Activated CD8-positive, alpha-beta T cell treated with anti-CD3 and anti-CD28 coated beads for 36 hours (primary cell): Measurements from ENCODE around the gene ZNF516. TPM values are rescaled to one million over a fixed set of nuclear protein-coding genes. Genes with fewer than 3 reads are reported as not detected.
"Not testable (repeated sequence)": the region's sequence is repeated elsewhere in the genome, so short reads cannot be mapped to it uniquely, and the experiment has no call there.

Experiments used
- ATAC-seq: fragments of 200-7000 bp; cut with Tn5 transposase; one replicate; pipeline ENCODE4 v1.10.0; 2021; ENCODE audit warnings: mild to moderate bottlenecking, moderate library complexity
- CTCF ChIA-PET: fragments of 350-600 bp; sonication (Branson Sonifier 250); formaldehyde crosslinking; loops from one replicate; lab custom pipeline; 2021; ENCODE audit warnings: antibody characterized with exemption; lab: Charles Lee
- POLR2A ChIA-PET: fragments of 350-600 bp; sonication (Branson Sonifier 250); formaldehyde crosslinking; loops from one replicate; lab custom pipeline; 2021; ENCODE audit warnings: antibody characterized with exemption; lab: Charles Lee
- DNase-seq: peaks from one replicate; pipeline ENCODE4 v3.0.0-alpha.2; 2020
- H3K27ac Mint-ChIP-seq: one replicate; pipeline ENCODE4 v1.8.0; 2021; ENCODE audit warnings: mild to moderate bottlenecking, mixed read lengths
- H3K27me3 Mint-ChIP-seq: one replicate; pipeline ENCODE4 v1.8.0; 2021; ENCODE audit warnings: mixed read lengths
- H3K36me3 Mint-ChIP-seq: one replicate; pipeline ENCODE4 v1.8.0; 2021; ENCODE audit warnings: low read depth, mixed read lengths
- H3K4me1 Mint-ChIP-seq: one replicate; pipeline ENCODE4 v1.8.0; 2021; ENCODE audit warnings: low read depth, mixed read lengths
- H3K4me3 Mint-ChIP-seq: one replicate; pipeline ENCODE4 v1.8.0; 2021; ENCODE audit warnings: mild to moderate bottlenecking, moderate library complexity, mixed read lengths
- H3K9me3 Mint-ChIP-seq: one replicate; pipeline ENCODE4 v1.8.0; 2021; ENCODE audit warnings: mixed read lengths
- intact Hi-C: fragments of 100-400 bp; cut with micrococcal nuclease; formaldehyde crosslinking; loops from one replicate; pipeline ENCODE4 v1.10.0; 2022
- total RNA-seq, 2 experiments: library from RNA; stranded (reverse); gene quantifications; one replicate each; pipeline ENCODE4 v1.2.3, GENCODE V29; 2021
- TF ChIP-seq, protein P1 (sequence below): fragments of 200-600 bp; IDR thresholded peaks from one replicate; pipeline ENCODE4 v1.8.0; 2022; ENCODE audit warnings: antibody characterized with exemption, mild to moderate bottlenecking

Gene ZNF516, protein sequence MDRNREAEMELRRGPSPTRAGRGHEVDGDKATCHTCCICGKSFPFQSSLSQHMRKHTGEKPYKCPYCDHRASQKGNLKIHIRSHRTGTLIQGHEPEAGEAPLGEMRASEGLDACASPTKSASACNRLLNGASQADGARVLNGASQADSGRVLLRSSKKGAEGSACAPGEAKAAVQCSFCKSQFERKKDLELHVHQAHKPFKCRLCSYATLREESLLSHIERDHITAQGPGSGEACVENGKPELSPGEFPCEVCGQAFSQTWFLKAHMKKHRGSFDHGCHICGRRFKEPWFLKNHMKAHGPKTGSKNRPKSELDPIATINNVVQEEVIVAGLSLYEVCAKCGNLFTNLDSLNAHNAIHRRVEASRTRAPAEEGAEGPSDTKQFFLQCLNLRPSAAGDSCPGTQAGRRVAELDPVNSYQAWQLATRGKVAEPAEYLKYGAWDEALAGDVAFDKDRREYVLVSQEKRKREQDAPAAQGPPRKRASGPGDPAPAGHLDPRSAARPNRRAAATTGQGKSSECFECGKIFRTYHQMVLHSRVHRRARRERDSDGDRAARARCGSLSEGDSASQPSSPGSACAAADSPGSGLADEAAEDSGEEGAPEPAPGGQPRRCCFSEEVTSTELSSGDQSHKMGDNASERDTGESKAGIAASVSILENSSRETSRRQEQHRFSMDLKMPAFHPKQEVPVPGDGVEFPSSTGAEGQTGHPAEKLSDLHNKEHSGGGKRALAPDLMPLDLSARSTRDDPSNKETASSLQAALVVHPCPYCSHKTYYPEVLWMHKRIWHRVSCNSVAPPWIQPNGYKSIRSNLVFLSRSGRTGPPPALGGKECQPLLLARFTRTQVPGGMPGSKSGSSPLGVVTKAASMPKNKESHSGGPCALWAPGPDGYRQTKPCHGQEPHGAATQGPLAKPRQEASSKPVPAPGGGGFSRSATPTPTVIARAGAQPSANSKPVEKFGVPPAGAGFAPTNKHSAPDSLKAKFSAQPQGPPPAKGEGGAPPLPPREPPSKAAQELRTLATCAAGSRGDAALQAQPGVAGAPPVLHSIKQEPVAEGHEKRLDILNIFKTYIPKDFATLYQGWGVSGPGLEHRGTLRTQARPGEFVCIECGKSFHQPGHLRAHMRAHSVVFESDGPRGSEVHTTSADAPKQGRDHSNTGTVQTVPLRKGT
- 10 to 100 TPM in 1 of 2 experiments, 1 to 10 TPM in 1; 7.0 to 10.5 TPM for total RNA-seq

DNA sequence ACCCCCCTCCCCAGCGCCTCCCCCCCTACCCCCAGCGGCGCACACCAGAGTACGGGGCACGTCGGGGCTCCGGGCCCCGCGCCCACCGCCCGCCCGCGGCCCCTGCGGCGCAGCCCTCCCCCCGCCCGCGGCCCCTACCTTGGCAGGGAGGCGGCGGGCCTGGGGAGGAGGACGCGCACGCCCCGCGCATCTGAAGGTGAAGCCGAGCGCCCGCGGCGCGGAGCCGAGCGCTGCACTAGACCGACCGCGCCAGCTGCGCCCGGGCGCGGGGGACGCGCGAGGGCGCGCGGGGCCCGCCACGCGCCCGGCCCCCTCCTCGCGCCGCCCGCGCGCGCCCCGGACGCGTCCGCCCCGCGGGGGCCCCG, at the start of gene ZNF516:
TSS of gene ZNF516 (minus strand) at position 237 of the 365 bp plus-strand sequence. CDS start 52,188 bp downstream, outside the sequence.
- DNase-seq (peak; percentile 33), ATAC-seq (peak; percentile 7)
- H3K27me3 Mint-ChIP-seq: peaks cover 44% of the 10 kb centered on the region
- TF ChIP-seq, protein P1, sequence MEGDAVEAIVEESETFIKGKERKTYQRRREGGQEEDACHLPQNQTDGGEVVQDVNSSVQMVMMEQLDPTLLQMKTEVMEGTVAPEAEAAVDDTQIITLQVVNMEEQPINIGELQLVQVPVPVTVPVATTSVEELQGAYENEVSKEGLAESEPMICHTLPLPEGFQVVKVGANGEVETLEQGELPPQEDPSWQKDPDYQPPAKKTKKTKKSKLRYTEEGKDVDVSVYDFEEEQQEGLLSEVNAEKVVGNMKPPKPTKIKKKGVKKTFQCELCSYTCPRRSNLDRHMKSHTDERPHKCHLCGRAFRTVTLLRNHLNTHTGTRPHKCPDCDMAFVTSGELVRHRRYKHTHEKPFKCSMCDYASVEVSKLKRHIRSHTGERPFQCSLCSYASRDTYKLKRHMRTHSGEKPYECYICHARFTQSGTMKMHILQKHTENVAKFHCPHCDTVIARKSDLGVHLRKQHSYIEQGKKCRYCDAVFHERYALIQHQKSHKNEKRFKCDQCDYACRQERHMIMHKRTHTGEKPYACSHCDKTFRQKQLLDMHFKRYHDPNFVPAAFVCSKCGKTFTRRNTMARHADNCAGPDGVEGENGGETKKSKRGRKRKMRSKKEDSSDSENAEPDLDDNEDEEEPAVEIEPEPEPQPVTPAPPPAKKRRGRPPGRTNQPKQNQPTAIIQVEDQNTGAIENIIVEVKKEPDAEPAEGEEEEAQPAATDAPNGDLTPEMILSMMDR: no peak
- intact Hi-C loops: no loop called here
- H3K4me1 Mint-ChIP-seq: peaks cover 22% of the 10 kb centered on the region
- peak within 1 kb of the TSS; percentile 90 for H3K4me3 Mint-ChIP-seq
- CTCF ChIA-PET: interaction anchor here (1.7 kb wide), 1 partner anchor 96 kb away, joined by 4 read pairs; no protein-coding TSS in a partner anchor
- H3K36me3 Mint-ChIP-seq: peaks cover 3% of the 10 kb centered on the region
- no peaks in the 10 kb centered on the region for H3K9me3 Mint-ChIP-seq
- peak within 1 kb of the TSS; percentile 25 for H3K27ac Mint-ChIP-seq
- POLR2A ChIA-PET: no interaction called here

DNA sequence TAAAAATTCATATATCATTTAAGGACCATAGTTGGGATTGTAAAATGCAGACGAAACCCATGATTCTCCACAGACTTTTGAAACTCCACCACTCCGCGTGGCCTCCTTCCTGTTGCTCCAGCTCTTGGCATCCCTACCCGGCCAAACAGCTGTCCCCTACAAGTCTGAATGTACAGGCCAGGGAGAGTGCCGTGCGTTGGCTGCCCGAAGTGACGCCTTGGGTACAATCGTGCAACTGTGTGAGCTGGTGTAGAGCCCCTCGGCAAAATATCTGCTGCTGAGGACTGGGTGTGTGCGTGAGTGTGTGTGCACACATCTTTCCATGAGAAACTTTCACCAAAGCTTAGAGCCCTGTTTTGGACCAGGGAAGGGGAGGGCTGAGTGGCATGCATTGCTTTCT, 43.8 kb upstream of the ZNF516 start:
- CTCF ChIA-PET: no interaction called here
- Mint-ChIP-seq H3K36me3 (no peaks in the 10 kb centered on the region), H3K4me1 (no peaks in the 10 kb centered on the region), H3K27me3 (peaks cover 10% of the 10 kb centered on the region), H3K4me3 (no peak overlapping the region), H3K27ac (no peak overlapping the region), H3K9me3 (no peaks in the 10 kb centered on the region)
- ATAC-seq (no peak), DNase-seq (no peak)
- TF ChIP-seq, protein P1: no peak
- intact Hi-C loops: no loop called here
- POLR2A ChIA-PET: no interaction called here

DNA sequence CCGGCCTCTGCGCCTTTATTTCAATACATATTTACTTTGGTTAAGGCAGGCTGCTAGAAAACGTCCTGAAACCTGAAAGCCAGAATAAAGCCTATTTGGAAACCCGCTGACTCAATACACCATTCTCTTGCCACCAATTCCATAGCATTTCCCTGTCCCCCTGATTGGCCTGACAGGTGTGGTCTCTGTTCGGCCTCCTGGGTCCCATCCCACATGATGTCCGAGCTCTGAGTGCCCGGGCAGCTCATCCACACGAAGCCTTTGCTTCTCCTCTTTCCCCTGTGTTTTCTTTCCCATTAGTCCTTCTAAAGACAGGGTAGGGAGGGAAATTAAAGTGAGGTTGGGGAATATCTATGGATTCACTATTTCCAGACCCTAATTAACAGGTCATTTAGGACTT, 42.6 kb upstream of the ZNF516 start:
- H3K4me1 Mint-ChIP-seq: no peaks in the 10 kb centered on the region
- ChIA-PET CTCF (no interaction called here), POLR2A (no interaction called here)
- ATAC-seq (no peak), DNase-seq (no peak)
- no peaks in the 10 kb centered on the region for H3K36me3 Mint-ChIP-seq
- H3K27me3 Mint-ChIP-seq: peaks cover 8% of the 10 kb centered on the region
- no peak overlapping the region for H3K27ac Mint-ChIP-seq
- TF ChIP-seq, protein P1: no peak
- H3K9me3 Mint-ChIP-seq: no peaks in the 10 kb centered on the region
- H3K4me3 Mint-ChIP-seq: no peak overlapping the region
- intact Hi-C loops: no loop called here

DNA sequence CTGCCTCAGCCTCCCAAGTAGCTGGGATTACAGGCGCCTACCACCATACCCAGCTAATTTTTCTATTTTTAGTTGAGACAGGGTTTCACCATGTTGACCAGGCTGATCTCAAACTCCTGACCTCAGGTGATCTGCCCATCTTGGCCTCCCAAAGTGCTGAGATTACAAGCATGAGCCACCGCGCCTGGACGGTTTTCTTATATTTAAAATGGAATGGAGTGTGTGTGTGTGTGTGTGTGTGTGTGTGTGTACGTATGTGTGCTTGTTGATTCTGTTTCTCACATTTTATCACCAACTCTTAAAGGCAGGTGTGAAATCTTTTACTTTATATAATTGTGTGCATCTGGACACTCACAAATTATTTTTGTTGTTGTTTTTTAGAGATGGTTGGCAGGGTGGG, 41.6 kb upstream of the ZNF516 start:
- ATAC-seq, H3K27ac Mint-ChIP-seq, H3K27me3 Mint-ChIP-seq, H3K36me3 Mint-ChIP-seq, DNase-seq, H3K9me3 Mint-ChIP-seq, CTCF ChIA-PET, intact Hi-C loops, H3K4me3 Mint-ChIP-seq, H3K4me1 Mint-ChIP-seq, POLR2A ChIA-PET: not testable (repeated sequence)

DNA sequence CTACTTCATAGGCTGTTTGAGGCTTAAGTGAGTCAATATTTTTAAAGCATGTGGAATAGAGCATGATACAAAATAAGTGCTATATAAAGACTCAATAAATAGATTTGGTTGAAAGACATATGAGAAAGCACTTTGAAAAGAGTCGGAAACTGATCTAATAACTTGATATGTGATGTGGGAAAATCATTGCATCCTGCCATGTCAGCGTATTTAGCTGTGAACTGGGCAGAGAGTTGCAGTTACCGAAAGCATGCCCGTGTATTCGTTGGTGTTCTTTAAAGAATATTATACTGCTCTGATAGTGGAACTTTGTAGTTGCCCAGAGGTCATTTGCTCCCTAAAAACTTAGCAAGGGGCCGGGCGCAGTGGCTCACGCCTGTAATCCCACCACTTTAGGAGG, 37.8 kb upstream of the ZNF516 start:
- peaks cover 8% of the 10 kb centered on the region for H3K4me1 Mint-ChIP-seq
- CTCF ChIA-PET: no interaction called here
- DNase-seq: no peak
- no peak overlapping the region for H3K27ac Mint-ChIP-seq
- no peaks in the 10 kb centered on the region for H3K36me3 Mint-ChIP-seq
- H3K27me3 Mint-ChIP-seq: peaks cover 8% of the 10 kb centered on the region
- intact Hi-C loops: no loop called here
- H3K4me3 Mint-ChIP-seq: no peak overlapping the region
- no peak for ATAC-seq
- TF ChIP-seq, protein P1: no peak
- no peaks in the 10 kb centered on the region for H3K9me3 Mint-ChIP-seq
- POLR2A ChIA-PET: no interaction called here
